Left ventricle myocardium inferior (tissue), 1 donor: ENCODE measurements around the gene NFASC. TPM values are rescaled to one million over a fixed set of nuclear protein-coding genes. Genes with fewer than 3 reads are reported as not detected.

Source experiments
- DNase-seq: peaks from one replicate; pipeline ENCODE4 v3.0.0-alpha.2; 2020
- H3K27ac ChIP-seq: fragments of 200-600 bp; replicated peaks from 2 replicates; pipeline ENCODE4 v1.8.0; 2021
- H3K27me3 ChIP-seq: fragments of 200-600 bp; 2 replicates; pipeline ENCODE4 v1.8.0; 2021; ENCODE audit warnings: low read depth
- H3K36me3 ChIP-seq: fragments of 200-600 bp; 2 replicates; pipeline ENCODE4 v1.8.0; 2021
- H3K4me1 ChIP-seq: fragments of 200-600 bp; 2 replicates; pipeline ENCODE4 v1.8.0; 2021
- H3K4me3 ChIP-seq: fragments of 200-600 bp; 2 replicates; pipeline ENCODE4 v1.8.0; 2021; ENCODE audit warnings: mild to moderate bottlenecking, moderate library complexity
- H3K9me3 ChIP-seq: fragments of 200-600 bp; replicated peaks from 2 replicates; pipeline ENCODE4 v1.8.0; 2021
- intact Hi-C: fragments of 100-400 bp; cut with micrococcal nuclease; formaldehyde crosslinking; loops from one replicate; pipeline ENCODE4 v1.11.0; 2022
- total RNA-seq: library from RNA; stranded (reverse); fragmentation: NEBNext Ultra II Directional; extraction: Animal tissue kit (Norgen Biotek cat#: 25700); gene quantifications from one replicate; pipeline ENCODE4 v1.2.1, GENCODE V29; 2021
- TF ChIP-seq, protein P1 (sequence below): fragments of 200-600 bp; IDR thresholded peaks from 2 replicates; pipeline ENCODE4 v1.8.0; 2021; ENCODE audit warnings: antibody characterized with exemption, mild to moderate bottlenecking, borderline replicate concordance
- donor health status: DM: no; HTN: yes; CAD: no; lungs with severe emphysema.

NFASC gene
- total RNA-seq, 1 donor from 2014 or later, result 8.2 TPM

DNA sequence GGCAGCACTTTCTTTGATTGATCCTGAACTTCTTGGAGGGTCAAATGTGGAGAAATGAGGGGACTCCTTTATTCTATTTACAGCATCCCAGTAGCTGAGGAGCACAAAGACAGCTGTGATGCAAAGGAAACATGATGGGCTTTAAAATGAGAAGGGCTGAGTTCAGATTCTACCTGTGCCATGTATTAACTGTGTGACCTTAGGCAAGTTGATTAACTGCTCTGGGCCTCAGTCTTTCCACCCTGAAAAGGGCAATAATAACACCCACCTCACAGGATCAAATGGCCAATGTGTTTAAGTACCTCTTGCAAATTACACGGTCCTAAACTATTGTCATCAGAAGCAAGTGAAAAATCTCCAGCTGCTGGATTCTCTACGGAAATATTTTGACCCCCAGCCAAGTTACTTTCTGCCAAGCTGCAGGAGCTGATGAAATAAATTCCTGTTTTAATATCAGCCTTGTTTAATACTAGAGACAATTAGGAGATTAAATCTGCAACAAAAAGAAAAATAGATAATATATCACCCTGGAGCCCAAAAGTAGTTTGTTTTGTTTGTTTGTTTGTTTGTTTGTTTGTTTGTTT lies 197.9 kb downstream of the NFASC start:
- DNase-seq, result no peak
- intact Hi-C loops, result no loop called here
- H3K4me3 ChIP-seq, result no peak overlapping the region
- H3K36me3 ChIP-seq, result no peaks in the 10 kb centered on the region
- H3K27me3 ChIP-seq, result peaks cover 5% of the 10 kb centered on the region
- H3K4me1 ChIP-seq, result peaks cover 7% of the 10 kb centered on the region
- TF ChIP-seq, protein P1, sequence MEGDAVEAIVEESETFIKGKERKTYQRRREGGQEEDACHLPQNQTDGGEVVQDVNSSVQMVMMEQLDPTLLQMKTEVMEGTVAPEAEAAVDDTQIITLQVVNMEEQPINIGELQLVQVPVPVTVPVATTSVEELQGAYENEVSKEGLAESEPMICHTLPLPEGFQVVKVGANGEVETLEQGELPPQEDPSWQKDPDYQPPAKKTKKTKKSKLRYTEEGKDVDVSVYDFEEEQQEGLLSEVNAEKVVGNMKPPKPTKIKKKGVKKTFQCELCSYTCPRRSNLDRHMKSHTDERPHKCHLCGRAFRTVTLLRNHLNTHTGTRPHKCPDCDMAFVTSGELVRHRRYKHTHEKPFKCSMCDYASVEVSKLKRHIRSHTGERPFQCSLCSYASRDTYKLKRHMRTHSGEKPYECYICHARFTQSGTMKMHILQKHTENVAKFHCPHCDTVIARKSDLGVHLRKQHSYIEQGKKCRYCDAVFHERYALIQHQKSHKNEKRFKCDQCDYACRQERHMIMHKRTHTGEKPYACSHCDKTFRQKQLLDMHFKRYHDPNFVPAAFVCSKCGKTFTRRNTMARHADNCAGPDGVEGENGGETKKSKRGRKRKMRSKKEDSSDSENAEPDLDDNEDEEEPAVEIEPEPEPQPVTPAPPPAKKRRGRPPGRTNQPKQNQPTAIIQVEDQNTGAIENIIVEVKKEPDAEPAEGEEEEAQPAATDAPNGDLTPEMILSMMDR, result no peak
- H3K9me3 ChIP-seq, result no peaks in the 10 kb centered on the region
- no peak overlapping the region for H3K27ac ChIP-seq

- no peak for DNase-seq
- intact Hi-C loops, result no loop called here
- no peaks in the 10 kb centered on the region for H3K9me3 ChIP-seq
- no peaks in the 10 kb centered on the region for H3K36me3 ChIP-seq
- TF ChIP-seq, protein P1, result no peak
- H3K4me1 ChIP-seq, result peaks cover 7% of the 10 kb centered on the region
- no peak overlapping the region for H3K27ac ChIP-seq
- peaks cover 5% of the 10 kb centered on the region for H3K27me3 ChIP-seq
- no peak overlapping the region for H3K4me3 ChIP-seq
Measured at GRCh38 chr1:205069371-205070125, 198.9 kb downstream of the NFASC start.

- TF ChIP-seq, protein P1, result no peak
Measured at GRCh38 chr1:205071028-205071409, 200.4 kb downstream of the NFASC start.

GRCh38 chr1:205071801-205072200 lies 201.1 kb downstream of the NFASC start:
- no peaks in the 10 kb centered on the region for H3K27me3 ChIP-seq
- no peak overlapping the region for H3K27ac ChIP-seq
- H3K4me3 ChIP-seq, result no peak overlapping the region
- no peaks in the 10 kb centered on the region for H3K9me3 ChIP-seq
- intact Hi-C loops, result no loop called here
- peaks cover 12% of the 10 kb centered on the region for H3K4me1 ChIP-seq
- TF ChIP-seq, protein P1, result no peak
- H3K36me3 ChIP-seq, result no peaks in the 10 kb centered on the region
- DNase-seq, result no peak

More at GRCh38 chr1:205071028-205071409, 200.4 kb downstream of the NFASC start:
- H3K4me3 ChIP-seq, result no peak overlapping the region
- H3K4me1 ChIP-seq, result peaks cover 7% of the 10 kb centered on the region
- no peak overlapping the region for H3K27ac ChIP-seq
- H3K9me3 ChIP-seq, result no peaks in the 10 kb centered on the region
- intact Hi-C loops, result no loop called here
- H3K36me3 ChIP-seq, result no peaks in the 10 kb centered on the region
- peaks cover 4% of the 10 kb centered on the region for H3K27me3 ChIP-seq
- DNase-seq, result no peak

GRCh38 chr1:205072286-205072685 lies 201.6 kb downstream of the NFASC start:
- TF ChIP-seq, protein P1, result no peak
- Histone ChIP-seq H3K36me3 (no peaks in the 10 kb centered on the region), H3K4me3 (no peak overlapping the region), H3K27ac (no peak overlapping the region), H3K9me3 (no peaks in the 10 kb centered on the region), H3K27me3 (no peaks in the 10 kb centered on the region), H3K4me1 (peaks cover 16% of the 10 kb centered on the region)
- intact Hi-C loops, result no loop called here
- no peak for DNase-seq

Other genes with a start within 250 kb of the NFASC start
- gene LRRN2, start 185.1 kb upstream of the NFASC start, total RNA-seq, result 1.4 TPM
- gene CNTN2, start 172.3 kb downstream of the NFASC start, total RNA-seq, result 0.58 TPM
- 3.1 TPM for gene TMEM81, start 213.6 kb downstream of the NFASC start, total RNA-seq